Measurements from ENCODE around the gene ITGAV. TPM values are rescaled to one million over a fixed set of nuclear protein-coding genes. Genes with fewer than 3 reads are reported as not detected.

The ITGAV gene
- total RNA-seq, 1 donor from 2014 or later: 452 TPM

GRCh38 chr2:186612555-186613440 lies 22.9 kb downstream of the ITGAV start:
- H3K4me1 Mint-ChIP-seq (ENCODE audit: low read depth): peaks cover 76% of the 10 kb centered on the region
- H3K27me3 Mint-ChIP-seq (ENCODE audit: low read depth): no peaks in the 10 kb centered on the region
- H3K4me3 Mint-ChIP-seq (ENCODE audit: unreplicated experiment): no peak overlapping the region
- H3K36me3 Mint-ChIP-seq (ENCODE audit: low read depth): peaks cover 9% of the 10 kb centered on the region
- TF ChIP-seq CTCF (IDR thresholded peaks at IDR 0.05): no peak
- DNase-seq (ENCODE audit: low spot score): no peak
- no peaks in the 10 kb centered on the region for H3K9me3 Mint-ChIP-seq (ENCODE audit: low read depth)
- peak overlapping the region; percentile 85 for H3K27ac Mint-ChIP-seq (ENCODE audit: unreplicated experiment)

- Mint-ChIP-seq H3K27me3 (ENCODE audit: low read depth) (no peaks in the 10 kb centered on the region), H3K4me3 (ENCODE audit: unreplicated experiment) (no peak overlapping the region), H3K4me1 (ENCODE audit: low read depth) (peaks cover 63% of the 10 kb centered on the region), H3K9me3 (ENCODE audit: low read depth) (no peaks in the 10 kb centered on the region), H3K27ac (ENCODE audit: unreplicated experiment) (no peak overlapping the region), H3K36me3 (ENCODE audit: low read depth) (peaks cover 8% of the 10 kb centered on the region)
- DNase-seq (ENCODE audit: low spot score): no peak
- no peak for TF ChIP-seq CTCF (IDR thresholded peaks at IDR 0.05)
These were observed 24.5 kb downstream of the ITGAV start for GRCh38 chr2:186614373-186614772.

DNA sequence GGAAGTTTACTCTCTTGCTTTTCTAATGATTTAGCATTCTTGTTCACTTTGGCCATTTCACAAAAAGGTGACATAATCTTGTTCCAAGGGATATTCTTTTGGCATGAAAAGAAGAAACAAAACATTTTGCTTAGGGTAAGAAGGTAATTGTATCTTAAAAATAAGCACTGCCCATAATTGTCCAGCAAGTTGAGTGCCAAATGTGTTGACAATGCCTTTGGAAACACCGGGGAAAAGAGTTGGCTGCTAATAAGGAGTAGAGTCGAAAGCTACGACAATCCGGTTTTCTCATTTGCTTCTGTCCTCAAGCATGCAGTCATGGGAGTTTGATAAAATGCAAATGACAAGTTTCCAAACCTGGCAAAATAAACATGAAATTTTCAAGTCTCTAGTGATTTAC lies 27.3 kb downstream of the ITGAV start:
- no peaks in the 10 kb centered on the region for H3K9me3 Mint-ChIP-seq (ENCODE audit: low read depth)
- no peak for DNase-seq (ENCODE audit: low spot score)
- TF ChIP-seq CTCF (IDR thresholded peaks at IDR 0.05): no peak
- H3K4me3 Mint-ChIP-seq (ENCODE audit: unreplicated experiment): no peak overlapping the region
- H3K27ac Mint-ChIP-seq (ENCODE audit: unreplicated experiment): peak overlapping the region; percentile 13
- no peaks in the 10 kb centered on the region for H3K27me3 Mint-ChIP-seq (ENCODE audit: low read depth)
- peaks cover 9% of the 10 kb centered on the region for H3K36me3 Mint-ChIP-seq (ENCODE audit: low read depth)
- peaks cover 39% of the 10 kb centered on the region for H3K4me1 Mint-ChIP-seq (ENCODE audit: low read depth)

GRCh38 chr2:186617771-186618170 lies 27.9 kb downstream of the ITGAV start:
- H3K36me3 Mint-ChIP-seq (ENCODE audit: low read depth): peaks cover 12% of the 10 kb centered on the region

GRCh38 chr2:186618696-186619095 lies 28.8 kb downstream of the ITGAV start:
- Mint-ChIP-seq H3K4me3 (ENCODE audit: unreplicated experiment) (no peak overlapping the region), H3K36me3 (ENCODE audit: low read depth) (peaks cover 20% of the 10 kb centered on the region), H3K9me3 (ENCODE audit: low read depth) (no peaks in the 10 kb centered on the region), H3K4me1 (ENCODE audit: low read depth) (peaks cover 32% of the 10 kb centered on the region), H3K27ac (ENCODE audit: unreplicated experiment) (no peak overlapping the region), H3K27me3 (ENCODE audit: low read depth) (no peaks in the 10 kb centered on the region)
- DNase-seq (ENCODE audit: low spot score): no peak
- TF ChIP-seq CTCF (IDR thresholded peaks at IDR 0.05): no peak

More at GRCh38 chr2:186617771-186618170, 27.9 kb downstream of the ITGAV start:
- Mint-ChIP-seq H3K4me1 (ENCODE audit: low read depth) (peaks cover 33% of the 10 kb centered on the region), H3K27ac (ENCODE audit: unreplicated experiment) (no peak overlapping the region), H3K9me3 (ENCODE audit: low read depth) (no peaks in the 10 kb centered on the region), H3K27me3 (ENCODE audit: low read depth) (no peaks in the 10 kb centered on the region), H3K4me3 (ENCODE audit: unreplicated experiment) (no peak overlapping the region)
- DNase-seq (ENCODE audit: low spot score): no peak
- no peak for TF ChIP-seq CTCF (IDR thresholded peaks at IDR 0.05)
